DMS53 treated with DMSO at 0.1 percent for 48 hours (cell line): ENCODE results near the gene MTRF1.

Experiments
- DNase-seq: peaks from one replicate; lab custom pipeline; 2025; ENCODE audit not compliant: unreplicated experiment; lab: John Stamatoyannopoulos, UW

MTRF1 gene

DNA sequence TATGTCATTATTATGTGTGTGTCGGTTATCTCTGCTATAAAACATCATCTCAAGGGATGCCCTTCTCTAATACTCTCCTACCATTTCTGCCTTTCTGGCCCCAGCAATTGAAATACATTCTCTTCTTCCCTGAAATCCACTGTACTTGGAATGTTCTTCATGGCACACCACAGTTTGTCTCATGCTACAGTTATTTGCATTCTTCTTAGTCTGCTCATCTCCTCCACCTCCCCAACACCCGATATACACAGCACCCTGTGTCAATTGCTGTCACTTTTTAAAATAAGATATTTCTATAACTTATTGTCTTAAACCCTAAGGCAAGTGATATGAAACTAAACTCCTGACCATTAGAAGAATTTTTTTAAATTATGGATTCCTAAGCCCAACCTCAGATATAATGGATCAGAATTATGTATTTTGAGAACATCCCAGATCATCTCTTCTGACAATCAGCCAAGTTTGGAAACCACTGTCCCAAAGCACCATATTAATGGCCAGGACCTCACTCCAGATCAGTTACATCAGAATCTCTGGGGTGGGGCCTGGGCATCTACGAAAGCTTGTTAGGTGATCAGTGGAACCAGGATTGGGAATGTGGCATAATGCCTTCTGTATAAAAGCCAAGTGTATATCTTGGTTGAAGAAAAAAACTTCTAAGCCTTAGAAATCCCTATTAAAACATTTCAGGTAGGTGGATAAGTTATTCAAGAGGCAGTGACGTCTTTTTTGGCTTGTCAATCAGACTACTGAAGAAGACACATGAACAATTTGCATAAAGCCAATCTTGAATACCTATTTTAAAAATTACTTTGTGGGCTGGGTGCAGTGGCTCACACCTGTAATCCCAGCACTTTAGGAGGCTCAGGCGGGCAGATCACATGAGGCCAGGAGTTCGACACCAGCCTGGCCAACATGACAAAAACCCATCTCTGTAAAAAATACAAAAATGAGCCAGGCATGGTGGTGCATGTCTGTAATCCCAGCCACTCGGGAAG, 39.0 kb downstream of the MTRF1 start:
- DNase-seq, result no peak

DNA sequence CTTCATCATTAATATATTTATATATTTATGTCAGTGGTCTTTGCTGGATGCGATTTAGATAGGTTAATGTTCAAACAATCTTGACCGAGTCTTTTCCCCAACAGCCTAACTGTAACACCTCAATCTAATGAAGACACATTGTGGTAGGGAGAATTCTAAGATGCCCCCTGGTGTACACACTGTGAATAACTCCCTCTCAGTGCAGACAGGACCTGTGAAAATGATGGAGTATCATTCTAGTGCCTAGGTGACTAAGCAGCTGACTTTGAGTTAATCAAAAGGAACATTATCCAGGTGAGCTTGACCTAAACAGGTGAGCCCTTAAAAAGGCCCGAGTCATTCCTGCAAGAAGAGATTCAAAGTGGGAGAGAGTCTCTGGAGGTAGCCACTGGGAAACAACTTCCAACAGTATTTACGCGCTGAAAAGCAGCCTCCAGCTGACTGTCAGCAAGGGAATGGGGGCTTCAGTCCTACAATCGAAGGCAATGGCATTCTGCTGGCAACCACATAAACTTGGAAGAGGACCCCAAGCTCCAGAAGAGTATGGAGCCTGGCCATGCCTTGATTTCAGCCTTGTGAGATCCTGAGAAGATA, 41.0 kb downstream of the MTRF1 start:
- DNase-seq, result peak; percentile 41

DNA sequence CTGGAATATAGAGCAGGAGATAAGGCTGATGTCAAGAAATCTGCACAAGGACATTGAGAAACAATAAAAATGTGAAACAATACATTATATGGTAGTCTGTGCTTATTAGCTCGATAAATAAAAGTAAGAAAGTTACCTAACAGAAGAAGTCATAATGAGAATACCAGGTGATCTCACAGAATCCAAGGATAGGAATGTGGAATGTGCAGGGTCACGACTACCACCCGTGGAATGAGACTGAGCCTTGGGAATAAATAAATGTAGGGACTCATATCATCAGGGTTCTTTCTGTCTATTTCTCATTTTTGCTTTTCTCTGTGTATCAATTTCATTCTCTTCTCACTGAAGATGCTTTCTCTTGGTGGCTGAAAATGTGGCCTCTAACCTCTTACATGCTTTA, 43.0 kb downstream of the MTRF1 start:
- no peak for DNase-seq

DNA sequence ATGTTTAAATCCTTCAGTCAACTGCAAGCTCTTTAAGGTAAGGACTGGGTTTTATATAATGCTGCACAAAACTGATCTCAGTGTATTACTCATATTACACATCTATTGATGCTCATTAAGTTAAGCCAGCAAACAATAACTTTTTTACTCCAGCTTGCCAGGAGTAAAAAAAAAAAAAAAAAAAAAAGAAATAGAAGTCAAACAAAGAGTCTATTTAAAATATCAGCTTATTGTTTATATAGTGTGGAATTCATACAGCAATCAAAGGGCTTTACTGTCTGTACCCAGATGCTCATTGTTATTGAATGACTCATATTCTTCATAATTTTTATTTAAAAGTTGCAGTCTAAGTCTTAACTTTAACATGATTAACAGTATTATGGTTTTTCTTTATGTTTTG, 47.2 kb downstream of the MTRF1 start:
- DNase-seq, result no peak

DNA sequence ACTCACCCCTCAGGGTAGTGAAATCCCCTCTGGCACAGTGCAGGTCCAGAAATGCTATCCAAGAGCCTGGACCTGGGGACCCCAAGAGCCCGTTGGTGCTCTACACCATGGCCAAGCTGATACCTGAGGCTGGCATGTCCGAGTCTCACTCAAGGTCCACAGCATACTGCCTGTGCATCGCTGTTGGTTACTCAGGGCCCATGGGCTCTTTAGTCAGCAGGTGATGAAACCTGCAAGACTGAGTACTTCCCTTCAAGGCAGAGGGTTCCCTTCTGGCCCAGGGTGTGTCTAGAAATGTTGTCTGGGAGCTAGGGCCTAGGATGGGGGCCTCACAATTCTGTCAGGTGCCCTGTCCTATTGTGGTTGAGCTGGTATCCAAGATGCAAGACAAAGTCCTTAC, 49.5 kb downstream of the MTRF1 start:
- DNase-seq, result no peak

DNA sequence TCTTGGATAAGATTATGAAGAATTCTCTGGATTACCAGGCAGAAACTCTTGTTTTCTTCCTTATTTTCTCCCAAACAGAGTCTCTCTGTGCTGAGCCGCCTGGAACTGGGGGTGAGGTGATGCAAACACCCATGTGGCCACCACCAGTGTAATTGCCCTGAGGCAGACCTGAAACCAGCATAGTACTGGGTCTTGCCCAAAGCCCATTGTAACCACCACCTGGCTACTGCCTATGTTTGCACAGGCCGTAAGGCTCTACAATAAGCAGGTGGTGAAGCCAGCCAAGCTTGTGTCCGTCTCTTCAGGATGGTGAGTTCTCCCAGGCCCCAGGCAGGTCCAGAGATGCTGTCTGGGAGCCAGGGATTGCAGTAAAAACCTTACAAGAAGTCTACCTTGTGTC, 50.1 kb downstream of the MTRF1 start:
- peak; percentile 31 for DNase-seq

DNA sequence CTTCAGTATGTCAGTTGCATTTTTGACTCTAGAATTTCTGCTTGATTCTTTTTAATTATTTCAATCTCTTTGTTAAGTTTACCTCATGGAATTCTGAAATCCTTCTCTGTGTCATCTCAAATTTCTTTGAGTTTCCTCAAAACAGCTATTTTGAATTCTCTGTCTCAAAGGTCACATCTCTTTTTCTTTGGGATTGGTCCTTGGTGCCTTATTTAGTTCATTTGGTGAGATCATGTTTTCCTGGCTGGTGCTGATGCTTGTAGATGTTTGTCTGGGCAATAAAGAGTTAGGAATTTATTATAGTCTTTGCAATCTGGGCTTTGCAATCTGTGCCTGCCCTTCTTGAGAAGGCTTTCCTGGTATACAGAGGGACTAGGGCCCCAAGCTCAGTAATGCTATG, 50.5 kb downstream of the MTRF1 start:
- no peak for DNase-seq

DNA sequence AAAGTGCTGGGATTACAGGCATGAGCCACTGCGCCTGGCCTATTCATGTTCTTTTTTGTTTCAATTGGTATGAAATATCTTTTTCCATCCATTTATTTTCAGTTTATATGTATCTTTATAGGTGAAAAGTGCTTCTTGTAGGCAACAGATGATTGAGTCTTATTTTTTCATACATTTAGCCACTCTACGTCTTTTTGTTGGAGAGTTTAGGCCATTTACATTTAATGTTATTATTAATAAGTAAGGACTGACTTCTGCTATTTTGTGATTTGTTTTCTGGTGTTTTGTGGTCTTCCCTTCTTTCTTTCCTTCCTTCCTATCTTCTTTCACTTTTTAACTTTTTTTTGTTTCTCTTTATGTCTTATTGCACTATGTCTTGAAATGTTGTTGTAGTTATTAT, 52.3 kb downstream of the MTRF1 start:
- no peak for DNase-seq

DNA sequence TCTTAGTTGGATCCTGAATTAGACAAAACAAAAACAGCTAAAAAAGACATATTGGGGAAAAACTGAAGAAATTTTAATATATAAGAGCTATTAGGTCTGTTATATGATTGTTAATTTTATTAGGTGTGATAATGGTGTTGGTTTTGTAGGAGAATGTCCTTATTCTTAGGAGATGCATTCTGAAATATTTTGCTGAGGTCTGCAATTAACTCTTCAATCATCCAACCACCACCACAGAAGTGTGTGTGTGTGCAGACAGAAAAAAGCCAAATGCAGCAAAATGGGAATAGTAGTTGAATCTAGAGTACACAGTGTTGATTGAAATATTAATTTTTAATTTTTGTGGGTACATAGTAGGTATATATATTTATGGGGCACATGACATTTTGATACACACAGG, 56.9 kb downstream of the MTRF1 start:
- no peak for DNase-seq

DNA sequence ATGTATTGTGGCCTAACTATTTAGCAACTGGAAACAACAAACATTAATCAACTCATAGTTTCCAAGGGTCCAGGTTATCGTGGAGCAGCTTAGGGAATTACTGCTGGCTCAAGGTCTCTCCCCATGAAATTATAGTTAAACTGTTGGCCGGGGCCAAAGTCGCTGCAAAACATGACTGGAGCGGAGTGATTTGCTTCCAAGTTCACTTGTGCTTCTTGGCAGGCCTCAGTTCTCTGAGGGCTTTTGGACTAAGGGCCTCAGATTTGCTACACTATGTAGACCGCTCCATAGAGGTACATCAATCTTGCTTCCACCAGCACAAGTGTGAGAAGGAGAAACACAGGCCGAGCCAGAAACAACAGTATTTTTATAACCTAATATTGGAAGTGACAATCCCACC, 59.6 kb downstream of the MTRF1 start:
- no peak for DNase-seq

DNA sequence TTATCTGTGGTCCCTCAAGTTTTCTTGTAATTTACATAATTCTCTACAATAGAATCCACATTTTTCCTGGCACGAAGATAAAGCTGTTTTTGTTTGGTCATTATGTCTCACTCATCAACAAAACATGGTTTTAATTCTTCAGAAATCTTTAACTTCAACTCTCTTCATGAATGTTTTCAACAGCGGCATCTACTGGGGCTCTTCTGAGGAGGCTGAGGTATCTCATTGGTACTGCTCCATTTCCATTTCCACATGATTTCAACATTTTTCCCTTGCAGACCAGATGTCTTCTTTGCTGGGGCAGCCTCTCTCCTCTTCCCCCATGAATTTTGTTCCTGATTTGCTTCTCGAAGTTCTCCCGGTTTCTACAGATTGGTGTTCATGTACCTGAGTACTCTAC, 63.2 kb downstream of the MTRF1 start:
- no peak for DNase-seq

DNA sequence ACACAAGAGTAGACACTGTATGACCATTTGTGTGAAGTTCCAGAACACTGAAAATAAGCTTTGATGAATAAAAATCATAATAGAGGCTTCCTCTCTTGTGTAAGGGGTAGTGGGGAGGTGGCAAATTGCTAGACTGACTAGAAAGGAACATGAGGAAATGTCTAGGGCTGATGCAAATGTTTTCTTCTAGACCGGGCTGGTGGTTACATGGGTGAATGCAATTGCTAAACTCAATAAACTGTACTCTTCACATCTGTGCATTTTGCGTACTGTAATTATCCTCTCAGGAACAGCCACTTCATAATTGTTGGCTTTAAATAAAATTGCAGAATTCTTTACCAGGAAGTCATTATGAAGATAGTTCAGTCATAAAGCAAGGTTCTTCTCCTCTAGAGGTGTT, 63.9 kb downstream of the MTRF1 start:
- no peak for DNase-seq

DNA sequence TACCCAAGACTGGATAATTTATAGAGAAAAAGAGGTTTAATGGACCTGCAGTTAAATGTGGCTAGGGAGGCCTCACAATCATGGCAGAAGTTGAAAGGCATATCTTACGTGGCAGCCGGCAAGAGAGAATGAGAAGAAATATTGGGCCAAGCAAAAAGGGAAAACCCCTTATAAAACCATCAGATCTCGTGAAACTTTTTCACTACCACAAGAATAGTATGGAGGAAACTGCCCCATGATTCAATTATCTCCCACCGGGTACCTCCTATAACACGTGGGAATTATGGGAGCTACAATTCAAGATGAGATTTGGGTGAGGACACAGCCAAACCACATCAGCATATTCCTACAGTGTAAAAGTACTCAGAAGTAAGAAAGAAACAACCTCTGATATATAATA, 64.3 kb downstream of the MTRF1 start:
- DNase-seq, result no peak

DNA sequence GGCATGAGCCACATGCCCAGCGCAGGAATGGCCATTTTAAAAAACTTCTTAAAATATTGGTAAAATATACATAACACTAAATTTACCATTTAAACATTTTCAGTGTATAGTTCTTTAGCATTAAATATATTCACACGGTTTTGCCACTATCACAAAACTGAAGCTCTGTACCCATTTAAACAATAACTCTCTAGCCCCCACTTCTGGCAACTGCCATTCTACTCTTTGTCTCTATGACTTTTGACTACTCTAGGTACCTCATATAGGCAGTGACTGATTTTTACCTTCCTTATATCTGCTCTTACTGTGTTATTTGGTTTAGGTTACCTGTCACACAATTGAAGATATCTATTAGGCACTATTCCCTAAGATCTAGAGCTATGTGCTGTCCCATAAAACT, 66.8 kb downstream of the MTRF1 start:
- no peak for DNase-seq

DNA sequence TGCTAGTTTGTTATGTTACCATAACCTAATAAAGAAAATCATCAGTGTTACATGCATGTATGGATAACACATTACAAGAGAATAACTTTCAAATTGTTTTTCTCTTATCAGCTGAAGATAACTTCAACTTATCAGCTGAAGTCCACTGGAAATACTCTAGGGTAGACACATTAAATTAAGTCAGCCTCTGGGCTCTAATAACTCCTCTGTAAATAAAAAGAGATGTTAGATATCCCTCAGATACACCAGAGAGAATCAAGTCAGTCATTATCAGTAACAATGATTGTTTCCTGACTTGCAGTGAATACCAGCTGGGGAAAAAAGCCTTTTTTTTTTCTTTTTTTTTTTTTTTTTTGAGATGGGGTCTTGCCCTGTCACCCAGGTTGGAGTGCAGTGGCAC, 67.4 kb downstream of the MTRF1 start:
- no peak for DNase-seq

DNA sequence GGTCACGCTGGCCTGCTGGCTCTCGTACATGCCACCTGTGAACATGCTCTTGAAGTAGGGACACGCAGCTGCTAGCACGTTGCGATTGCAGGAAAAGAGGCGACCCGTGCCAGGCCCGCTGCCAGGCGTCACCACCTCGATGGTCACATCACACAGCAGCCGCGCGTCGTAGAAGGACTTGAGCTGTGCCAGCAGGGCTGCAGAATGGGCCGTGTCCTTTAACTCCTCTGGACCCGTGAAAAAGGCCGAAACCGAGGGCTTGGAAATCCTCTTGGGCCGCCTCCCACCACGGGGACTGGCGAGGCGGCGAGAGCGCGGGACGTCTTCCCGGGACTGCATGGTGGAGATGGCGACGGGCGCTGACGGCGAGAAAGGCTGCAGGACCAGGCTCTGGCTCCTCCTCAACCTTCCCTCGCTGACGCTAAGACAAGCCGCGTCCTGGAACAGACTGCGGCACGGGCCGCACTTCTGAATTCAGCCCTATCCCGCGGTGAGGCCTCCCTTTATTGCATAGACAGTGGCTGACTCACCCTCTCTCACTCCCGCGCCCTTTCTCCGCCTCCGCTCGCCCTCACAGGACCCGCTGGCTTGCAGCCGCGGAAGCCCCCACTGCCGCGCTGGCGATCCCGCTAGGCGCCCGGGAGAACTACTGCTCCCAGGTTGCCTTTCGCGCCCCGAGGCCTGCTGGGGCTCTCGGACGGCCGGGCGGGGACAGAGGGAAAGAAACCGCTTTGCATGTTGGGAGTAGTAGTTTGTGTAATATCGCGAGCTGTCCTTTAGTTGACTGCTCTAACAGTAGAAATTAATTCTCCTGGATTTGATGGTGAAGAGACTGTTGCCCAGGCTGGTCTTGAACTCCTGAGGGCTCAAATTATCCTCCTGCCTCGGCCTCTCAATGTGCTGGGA, 69.2 kb downstream of the MTRF1 start, which contains the start of gene KBTBD7:
Gene KBTBD7, minus strand, starts transcription at position 651 of the 906 bp plus-strand sequence. Its CDS starts 312 bp downstream, at position 339.
- DNase-seq, result peak; percentile 78

DNA sequence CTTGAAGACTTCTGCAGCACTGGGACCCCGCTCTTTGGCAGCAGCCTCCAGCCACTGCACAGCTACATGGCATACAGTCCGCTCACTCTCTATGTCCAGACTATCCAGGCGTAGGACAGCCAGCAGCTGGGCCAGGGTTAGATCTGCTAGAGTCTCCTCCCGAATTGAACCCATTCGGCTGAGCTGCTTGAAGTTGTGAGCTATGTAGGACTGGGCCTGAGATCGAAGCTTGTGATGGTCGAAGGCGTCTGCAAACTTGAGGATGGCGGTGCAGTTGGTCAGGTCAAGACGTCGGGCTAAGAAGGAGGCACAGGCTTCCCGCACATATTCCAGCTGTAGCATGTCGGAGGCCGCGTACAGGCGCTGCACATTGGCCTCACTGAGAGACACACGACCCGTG, 69.9 kb downstream of the MTRF1 start:
- DNase-seq, result no peak

DNA sequence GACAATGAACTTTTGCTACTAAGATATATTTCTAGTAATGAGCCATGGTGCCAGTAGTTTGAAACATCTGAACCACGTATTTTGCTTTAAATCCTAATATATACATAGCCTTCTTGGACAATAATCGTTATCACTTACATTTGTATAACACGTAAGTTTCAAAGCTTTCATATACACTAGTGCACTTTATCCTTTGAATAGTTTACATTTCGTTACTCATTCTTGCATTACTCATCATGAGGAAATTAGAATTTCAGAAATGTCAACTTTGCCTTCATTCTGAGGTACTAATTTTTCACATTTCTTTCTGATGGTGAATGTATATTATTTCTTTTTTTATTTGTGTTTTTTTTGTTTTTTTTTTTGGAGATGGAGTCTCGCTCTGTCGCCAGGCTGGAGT, 74.8 kb downstream of the MTRF1 start:
- no peak for DNase-seq

DNA sequence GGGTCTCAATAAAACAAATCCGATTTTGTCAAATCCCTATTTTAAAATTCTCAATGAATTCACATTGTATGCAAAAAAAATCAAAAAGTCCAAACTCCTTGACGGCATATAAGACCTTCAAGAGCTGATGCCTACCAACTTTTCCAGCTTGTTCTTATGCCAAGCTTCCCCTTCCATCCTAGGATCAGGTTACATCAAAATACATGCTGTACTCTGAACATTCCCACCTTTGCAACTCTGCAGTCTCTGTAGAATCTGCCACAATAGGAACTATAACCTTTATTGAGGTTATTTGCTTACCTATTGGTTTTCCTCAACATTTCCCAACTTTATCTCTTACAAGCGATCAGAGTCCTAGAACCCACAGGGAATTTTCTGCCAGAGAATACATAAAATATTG, 76.9 kb downstream of the MTRF1 start:
- no peak for DNase-seq

DNA sequence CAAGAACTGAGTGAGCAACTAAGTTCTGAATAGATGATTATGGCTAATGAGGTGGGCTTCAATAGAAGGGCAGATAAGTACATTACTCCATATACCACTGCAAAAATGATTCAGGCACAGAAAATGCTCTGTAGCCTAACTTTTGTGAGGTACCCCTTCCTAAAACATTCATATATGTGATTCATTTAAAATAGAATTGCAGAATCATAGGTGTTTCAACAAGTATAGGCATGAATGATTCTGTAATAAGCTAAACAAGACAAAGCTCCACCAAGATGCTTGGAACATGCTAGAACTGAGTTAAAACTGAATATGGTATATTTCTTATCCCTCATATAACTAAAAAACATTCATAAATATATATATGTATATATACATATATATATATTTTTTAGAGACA, 81.1 kb downstream of the MTRF1 start:
- DNase-seq, result no peak

DNA sequence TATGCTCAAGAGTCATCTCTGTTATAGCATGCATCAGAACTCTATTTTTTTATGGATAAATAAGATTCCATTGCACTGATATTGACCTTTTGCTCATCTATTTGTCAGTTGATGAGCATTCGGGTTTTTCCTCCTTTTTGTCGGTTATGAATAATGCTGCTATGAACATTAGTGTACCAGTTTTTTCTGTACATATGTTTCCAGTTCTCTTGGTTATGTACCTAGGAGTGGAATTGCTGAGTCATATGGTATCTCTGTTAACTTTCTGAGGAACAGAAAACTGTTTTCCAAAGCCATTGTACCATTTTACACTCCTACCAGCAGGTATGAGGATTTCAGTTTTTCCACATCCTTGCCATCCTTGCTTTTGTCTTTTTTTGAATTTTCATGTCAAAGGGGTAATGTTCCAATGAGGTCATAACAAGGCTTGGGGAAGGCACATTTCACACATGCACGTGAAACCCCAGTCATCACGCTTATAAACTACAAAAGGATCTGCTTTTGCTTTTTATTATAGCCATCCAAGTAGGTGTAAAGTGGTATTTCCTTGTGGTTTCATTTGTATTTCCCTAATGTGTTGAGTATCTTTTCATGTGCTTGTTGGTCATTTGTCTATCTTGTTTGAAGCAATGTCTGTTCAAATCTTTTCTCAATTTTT, 83.7 kb downstream of the MTRF1 start:
- no peak for DNase-seq
